Neural cell (in vitro differentiated cells): ENCODE results near the gene CALML4. TPM values are rescaled to one million over a fixed set of nuclear protein-coding genes. Genes with fewer than 3 reads are reported as not detected.

Source experiments
- H2AFZ ChIP-seq: fragments of 200-600, 300-800 bp; sonication (generic), shearing (Covaris generic); 2 replicates; pipeline ENCODE4 v1.6.0; 2014; ENCODE audit warnings: low read depth, mild to moderate bottlenecking, antibody characterized with exemption, low read length, moderate library complexity
- H3F3A ChIP-seq: fragments of 200-600 bp; shearing (Covaris generic); 2 replicates; pipeline ENCODE4 v1.6.1; 2016; ENCODE audit warnings: mild to moderate bottlenecking, moderate library complexity, mixed read lengths, antibody characterized with exemption, low read length; ENCODE audit not compliant: insufficient read depth, poor library complexity, severe bottlenecking
- H3K27ac ChIP-seq: fragments of 200-600, 300-800 bp; sonication (generic), shearing (Covaris generic); 2 replicates; pipeline ENCODE4 v1.5.1; 2014; ENCODE audit warnings: mild to moderate bottlenecking, low read length, moderate library complexity
- H3K27me3 ChIP-seq: fragments of 300-800, 200-600 bp; sonication (generic), shearing (Covaris generic); 2 replicates; pipeline ENCODE4 v1.6.0; 2014; ENCODE audit warnings: mild to moderate bottlenecking, low read depth, low read length, moderate library complexity; ENCODE audit not compliant: insufficient read depth
- H3K36me3 ChIP-seq: fragments of 300-800, 200-600 bp; sonication (generic), shearing (Covaris generic); 2 replicates; pipeline ENCODE4 v1.5.1; 2014; ENCODE audit warnings: mild to moderate bottlenecking, antibody characterized with exemption, low read length, moderate library complexity; ENCODE audit not compliant: insufficient read depth
- H3K4me2 ChIP-seq: fragments of 300-800, 200-600 bp; sonication (generic), shearing (Covaris generic); 2 replicates; pipeline ENCODE4 v1.6.0; 2014; ENCODE audit warnings: mild to moderate bottlenecking, low read length
- H3K4me3 ChIP-seq: fragments of 300-800, 200-600 bp; sonication (generic), shearing (Covaris generic); 2 replicates; pipeline ENCODE4 v1.5.1; 2014; ENCODE audit warnings: mild to moderate bottlenecking, low read length, moderate library complexity
- H3K79me2 ChIP-seq: fragments of 200-600 bp; shearing (Covaris generic); replicated peaks from 2 replicates; pipeline ENCODE4 v1.6.0; 2014; ENCODE audit warnings: mild to moderate bottlenecking, low read length, moderate library complexity; ENCODE audit not compliant: insufficient read depth
- H3K9ac ChIP-seq: fragments of 300-800, 200-600 bp; sonication (generic), shearing (Covaris generic); 2 replicates; pipeline ENCODE4 v1.6.1; 2016; ENCODE audit warnings: mild to moderate bottlenecking, low read length, mixed read lengths
- H3K9me2 ChIP-seq: fragments of 200-600 bp; shearing (Covaris generic); 2 replicates; pipeline ENCODE4 v1.6.1; 2016; ENCODE audit warnings: mild to moderate bottlenecking, low read length, mixed read lengths; ENCODE audit not compliant: insufficient read depth
- H3K9me3 ChIP-seq: fragments of 200-600, 300-800 bp; sonication (generic), shearing (Covaris generic); 2 replicates; pipeline ENCODE4 v1.6.1; 2016; ENCODE audit warnings: mild to moderate bottlenecking, mixed run types, low read length, moderate library complexity, mixed read lengths
- H4K20me1 ChIP-seq: fragments of 200-600 bp; shearing (Covaris generic); 2 replicates; pipeline ENCODE4 v1.6.1; 2016; ENCODE audit warnings: mild to moderate bottlenecking, mixed run types; ENCODE audit not compliant: insufficient read depth
- CTCF ChIP-seq: fragments of 450-650 bp; IDR thresholded peaks from 2 replicates; pipeline ENCODE4 v1.5.1; 2014; ENCODE audit warnings: antibody characterized with exemption, mild to moderate bottlenecking, moderate library complexity; ENCODE audit not compliant: poor library complexity, severe bottlenecking
- EP300 ChIP-seq: fragments of 450-650 bp; conservative IDR thresholded peaks from 2 replicates; pipeline ENCODE4 v1.6.1; 2014; ENCODE audit warnings: antibody characterized with exemption, mild to moderate bottlenecking, moderate library complexity; ENCODE audit not compliant: poor library complexity, severe bottlenecking
- EZH2 ChIP-seq: fragments of 200-600, 300-800 bp; shearing (Covaris generic), sonication (generic); IDR thresholded peaks from 2 replicates; pipeline ENCODE4 v1.6.1; 2014; ENCODE audit warnings: antibody characterized with exemption, low read length, borderline replicate concordance, mild to moderate bottlenecking; ENCODE audit not compliant: insufficient read depth, poor library complexity, severe bottlenecking
- MXI1 ChIP-seq: fragments of 450-650 bp; conservative IDR thresholded peaks from 2 replicates; pipeline ENCODE4 v1.6.1; 2014; ENCODE audit warnings: antibody characterized with exemption, mild to moderate bottlenecking; ENCODE audit not compliant: poor library complexity, severe bottlenecking
- POLR2AphosphoS5 ChIP-seq: IDR thresholded peaks from 2 replicates; pipeline ENCODE4 v1.6.1; 2012
- RAD21 ChIP-seq: fragments of 450-650 bp; conservative IDR thresholded peaks from 2 replicates; pipeline ENCODE4 v1.6.1; 2014; ENCODE audit warnings: antibody characterized with exemption, mild to moderate bottlenecking, moderate library complexity
- REST ChIP-seq: IDR thresholded peaks from 2 replicates; pipeline ENCODE4 v1.6.1; 2012; ENCODE audit warnings: borderline replicate concordance
- SMC3 ChIP-seq: fragments of 450-650 bp; conservative IDR thresholded peaks from 2 replicates; pipeline ENCODE4 v1.6.1; 2014; ENCODE audit warnings: antibody characterized with exemption, mild to moderate bottlenecking, moderate library complexity; ENCODE audit not compliant: poor library complexity
- TAF1 ChIP-seq: IDR thresholded peaks from 2 replicates; pipeline ENCODE4 v1.6.1; 2012; ENCODE audit warnings: low read depth
- polyA plus RNA-seq: library from polyadenylated mRNA; depleted of rRNA; stranded (reverse); fragments of >200 nt; gene quantifications from 2 replicates; pipeline ENCODE4 v1.2.3, GENCODE V29; 2014

The CALML4 gene
- polyA plus RNA-seq, 1 donor from 2014 or later, result 0.43 TPM

DNA sequence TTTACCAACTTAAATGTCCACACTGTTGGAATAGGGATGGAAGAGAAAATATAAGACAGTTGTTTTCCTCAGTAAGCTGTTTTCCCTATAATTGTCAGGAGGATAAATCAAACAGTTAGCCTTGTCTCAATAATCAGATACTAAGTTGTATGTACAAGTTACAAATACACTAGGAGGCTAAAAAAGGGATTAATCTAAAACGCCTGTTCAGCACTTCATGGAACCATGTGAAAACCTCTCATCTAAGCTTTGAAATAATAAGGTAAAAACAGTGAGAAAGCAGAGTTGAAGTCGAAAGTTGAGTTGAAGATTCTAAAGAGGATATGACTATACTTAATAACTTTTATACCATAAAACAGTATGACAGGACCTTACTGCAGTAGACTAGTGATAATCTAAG, 62.0 kb downstream of the CALML4 start:
- no peak overlapping the region for H3K9ac ChIP-seq
- H2AFZ ChIP-seq, result no peak overlapping the region
- no peaks in the 10 kb centered on the region for H3K9me2 ChIP-seq
- no peak for TF ChIP-seq REST
- TF ChIP-seq EZH2, result no peak
- no peak for TF ChIP-seq RAD21
- TF ChIP-seq CTCF, result no peak
- TF ChIP-seq TAF1, result no peak
- no peak for TF ChIP-seq POLR2AphosphoS5
- TF ChIP-seq MXI1, result no peak
- TF ChIP-seq EP300, result no peak
- no peak for TF ChIP-seq SMC3
- no peaks in the 10 kb centered on the region for H4K20me1 ChIP-seq
- H3K4me2 ChIP-seq, result no peak overlapping the region
- H3K4me3 ChIP-seq, result no peak overlapping the region
- H3K79me2 ChIP-seq, result no peaks in the 10 kb centered on the region
- H3K9me3 ChIP-seq, result no peaks in the 10 kb centered on the region
- peaks cover 3% of the 10 kb centered on the region for H3K36me3 ChIP-seq
- no peak overlapping the region for H3K27ac ChIP-seq
- no peaks in the 10 kb centered on the region for H3F3A ChIP-seq
- no peaks in the 10 kb centered on the region for H3K27me3 ChIP-seq

Other genes starting within 250 kb of the CALML4 start
- gene PIAS1, start 151.0 kb downstream of the CALML4 start, polyA plus RNA-seq, result 13.3 and 14.3 TPM in 2 replicates
- gene CLN6, start 24.4 kb upstream of the CALML4 start, polyA plus RNA-seq, result 4.2 and 4.9 TPM in 2 replicates
- gene FEM1B, start 72.4 kb upstream of the CALML4 start, polyA plus RNA-seq, result 51.1 and 58.0 TPM in 2 replicates
- gene ITGA11, start 226.8 kb upstream of the CALML4 start, polyA plus RNA-seq, result 0.04 TPM in 1 of 2 replicates, not detected in the other